Glutamatergic neuron (in vitro differentiated cells): ENCODE measurements around the gene ULBP3. TPM values are rescaled to one million over a fixed set of nuclear protein-coding genes. Genes with fewer than 3 reads are reported as not detected.

ENCODE experiments used
- total RNA-seq: library from RNA; stranded (reverse); fragmentation: NEBNext Ultra II Directional; extraction: Animal tissue kit (Norgen Biotek cat#: 25700); gene quantifications from one replicate; pipeline ENCODE4 v1.2.1, GENCODE V29; 2021; ENCODE audit not compliant: unreplicated experiment

ULBP3 gene
- total RNA-seq, 1 donor from 2014 or later, result 7.5 TPM

Other genes with a start within 250 kb of the ULBP3 start
- gene LRP11, start 204.8 kb downstream of the ULBP3 start, total RNA-seq, result 10.8 TPM
- not detected for gene RAET1E, start 171.0 kb downstream of the ULBP3 start, total RNA-seq
- not detected for gene RAET1G, start 146.0 kb downstream of the ULBP3 start, total RNA-seq
- gene ULBP2, start 127.1 kb downstream of the ULBP3 start, total RNA-seq, result 5.4 TPM
- gene ULBP1, start 105.2 kb downstream of the ULBP3 start, total RNA-seq, result 9.3 TPM
- not detected for gene RAET1L, start 43.6 kb downstream of the ULBP3 start, total RNA-seq
- gene PPP1R14C, start 73.9 kb upstream of the ULBP3 start, total RNA-seq, result 4.1 TPM